ENCODE data around the gene KLF17.

Gene KLF17

GRCh38 chr1:44118682-44119081, at the start of gene KLF17:
TSS of gene KLF17 (plus strand) at chr1:44118821. CDS start at chr1:44118908, 87 bp downstream.
- DNase-seq = no peak

DNA sequence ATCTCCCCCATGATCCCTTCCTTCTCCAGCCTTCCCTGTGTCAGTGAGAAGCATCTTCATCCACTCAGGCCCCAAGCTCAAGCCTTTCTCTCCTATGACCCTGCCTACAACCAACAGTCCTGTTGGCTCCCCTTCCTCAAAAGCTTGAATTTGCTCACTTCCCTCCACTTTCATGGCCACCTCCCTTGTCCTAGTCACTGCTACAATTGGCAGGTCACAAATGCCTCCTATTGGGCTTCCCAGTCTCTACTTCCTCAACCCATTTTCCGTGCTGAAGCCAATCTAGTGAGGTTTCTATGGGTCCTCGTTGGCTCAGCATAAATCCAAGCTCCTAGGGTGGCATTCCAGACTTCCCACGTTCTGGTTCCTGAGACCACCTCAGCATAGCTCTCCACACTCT, 47.2 kb upstream of the KLF17 start:
- no peak for DNase-seq

DNA sequence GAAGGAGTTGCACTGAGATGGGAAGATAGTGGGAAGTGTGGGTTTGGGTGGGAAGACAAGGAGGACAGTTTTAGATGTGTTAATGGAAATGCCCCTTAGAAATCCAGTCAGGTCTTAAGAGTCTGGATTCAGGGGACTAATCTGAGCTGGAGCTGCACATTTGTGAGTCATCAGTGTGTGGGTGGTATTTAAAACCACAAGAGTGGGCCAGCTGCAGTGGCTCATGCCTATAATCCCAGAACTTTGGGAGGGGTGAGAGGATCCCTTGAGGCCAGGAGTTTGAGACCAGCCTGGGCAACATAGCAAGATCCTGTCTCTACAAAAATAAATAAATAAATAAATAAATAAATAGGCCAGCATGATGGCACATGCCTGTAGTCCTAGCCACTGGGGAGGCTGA, 46.4 kb upstream of the KLF17 start:
- no peak for DNase-seq

GRCh38 chr1:44072821-44073220, 45.8 kb upstream of the KLF17 start:
- DNase-seq = no peak

GRCh38 chr1:44073528-44073927, 45.1 kb upstream of the KLF17 start:
- no peak for DNase-seq

GRCh38 chr1:44074415-44074814, 44.2 kb upstream of the KLF17 start:
- DNase-seq = no peak

- DNase-seq = no peak
These were observed 42.6 kb upstream of the KLF17 start for GRCh38 chr1:44076066-44076465.

DNA sequence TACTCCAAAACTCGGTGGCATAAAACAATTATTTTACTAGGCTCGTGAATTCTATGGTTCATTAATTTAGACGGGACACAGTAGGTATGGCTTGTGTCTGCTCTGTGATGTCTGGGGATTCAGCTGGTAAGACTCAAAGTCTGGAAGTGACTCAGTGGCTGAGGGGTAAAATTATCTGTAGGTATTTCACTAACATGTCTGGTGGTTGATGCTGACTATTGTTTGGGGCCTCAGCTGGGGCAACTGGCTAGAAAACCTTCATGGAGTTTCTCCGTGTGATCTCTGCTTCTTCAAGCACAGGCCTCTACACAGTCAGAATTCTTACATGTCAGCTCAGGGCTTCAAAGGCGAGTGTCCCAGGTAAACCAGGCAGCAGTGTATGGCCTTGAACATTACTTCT, 41.2 kb upstream of the KLF17 start:
- DNase-seq = no peak

DNA sequence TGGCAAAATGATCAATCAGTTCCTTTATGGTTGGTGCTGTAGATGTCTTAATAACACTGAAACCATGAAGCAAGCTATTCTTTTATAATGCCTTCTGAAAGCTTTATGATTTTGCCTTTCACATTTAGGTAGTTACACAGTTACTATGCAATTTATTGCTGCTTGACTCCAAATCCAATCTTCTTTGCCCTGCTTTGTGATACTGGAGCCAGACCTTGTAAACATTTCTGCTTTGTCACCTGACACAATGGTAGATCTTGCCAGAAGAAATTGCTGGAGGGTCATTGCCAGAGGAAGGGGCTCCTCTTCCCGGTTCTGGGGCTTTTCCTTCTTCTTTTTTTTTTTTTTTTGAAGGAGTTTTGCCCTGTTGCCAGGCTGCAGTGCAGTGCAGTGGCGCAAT, 40.5 kb upstream of the KLF17 start:
- no peak for DNase-seq

DNA sequence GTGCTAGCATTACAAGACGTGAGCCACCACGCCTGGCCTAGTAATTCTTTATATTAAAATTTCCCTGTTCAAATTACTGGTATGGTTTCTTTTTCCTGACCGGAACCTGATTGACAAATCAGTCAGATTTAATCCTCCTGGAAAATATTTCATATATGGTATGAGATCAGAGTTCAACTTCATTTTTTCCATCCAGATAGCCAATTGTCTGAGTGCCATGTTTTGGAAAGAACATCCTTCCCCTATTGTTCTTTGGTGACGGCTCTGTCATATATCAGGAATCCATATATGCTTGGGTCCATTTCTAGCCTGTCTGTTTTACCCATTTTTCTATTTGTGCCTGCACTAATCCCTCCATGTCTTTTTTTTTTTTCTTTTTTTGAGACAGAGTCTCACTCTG, 39.1 kb upstream of the KLF17 start:
- DNase-seq = no peak

DNA sequence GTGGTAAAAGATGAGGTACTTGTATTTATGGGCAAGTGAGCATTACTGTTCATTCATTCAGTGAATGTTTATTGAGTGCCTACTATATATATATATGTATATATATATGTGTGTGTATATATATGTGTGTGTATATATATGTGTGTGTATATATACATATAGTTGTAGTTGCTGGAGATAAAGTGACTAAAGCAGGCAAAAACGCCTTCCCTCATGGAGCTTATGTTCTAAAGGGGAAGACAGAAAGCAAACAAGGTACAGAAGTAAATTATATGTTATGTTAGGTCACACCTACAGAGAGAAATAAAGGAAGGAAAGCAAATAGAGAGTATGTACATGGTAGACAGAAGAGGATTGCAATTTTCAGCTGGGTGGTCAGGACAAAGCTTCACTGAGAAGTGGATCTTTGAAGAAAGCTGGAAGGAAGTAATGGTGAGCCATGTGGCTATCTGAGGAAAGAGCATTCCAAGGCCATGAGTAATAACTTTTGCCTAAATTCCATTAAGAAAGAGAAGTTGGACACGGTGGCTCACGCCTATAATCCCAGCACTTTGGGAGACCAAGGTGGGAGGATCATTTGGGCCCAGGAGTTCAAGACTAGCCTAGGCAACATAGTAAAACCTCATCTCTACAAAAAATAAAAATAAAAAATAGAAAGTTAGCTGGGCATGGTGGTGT, 33.5 kb upstream of the KLF17 start:
- no peak for DNase-seq

GRCh38 chr1:44086692-44087474, 31.7 kb upstream of the KLF17 start:
- no peak for DNase-seq

DNA sequence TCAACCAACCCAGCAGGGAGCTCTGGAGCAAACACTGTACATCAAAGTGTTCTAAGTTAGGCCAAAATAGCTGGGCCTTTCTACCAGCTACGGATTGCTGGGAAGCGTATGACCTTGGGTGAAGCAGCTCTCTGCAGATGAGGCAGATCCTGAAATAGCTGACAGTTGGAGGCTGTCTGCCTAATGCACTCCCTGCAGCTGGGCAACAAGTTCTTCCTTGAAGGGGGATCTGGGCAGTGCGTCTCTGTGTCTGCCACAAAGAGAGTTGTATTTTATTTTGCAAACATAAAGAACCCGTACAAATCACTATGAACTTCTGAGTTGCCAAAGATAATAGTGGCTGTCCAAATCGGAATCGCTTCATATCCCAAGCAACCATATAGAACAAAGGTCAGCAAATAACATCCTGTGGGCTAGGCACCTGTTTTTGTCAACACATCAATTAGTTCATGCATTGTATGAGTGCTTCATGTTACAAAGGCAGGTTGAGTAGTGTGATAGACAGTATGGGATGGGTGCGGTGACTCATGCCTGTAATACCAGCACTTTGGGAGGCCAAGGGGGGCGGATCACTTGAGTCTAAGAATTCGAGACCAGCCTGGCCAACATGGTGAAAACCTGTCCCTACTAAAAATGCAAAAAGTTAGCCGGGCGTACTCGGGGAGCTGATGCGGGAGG, 29.1 kb upstream of the KLF17 start:
- no peak for DNase-seq

DNA sequence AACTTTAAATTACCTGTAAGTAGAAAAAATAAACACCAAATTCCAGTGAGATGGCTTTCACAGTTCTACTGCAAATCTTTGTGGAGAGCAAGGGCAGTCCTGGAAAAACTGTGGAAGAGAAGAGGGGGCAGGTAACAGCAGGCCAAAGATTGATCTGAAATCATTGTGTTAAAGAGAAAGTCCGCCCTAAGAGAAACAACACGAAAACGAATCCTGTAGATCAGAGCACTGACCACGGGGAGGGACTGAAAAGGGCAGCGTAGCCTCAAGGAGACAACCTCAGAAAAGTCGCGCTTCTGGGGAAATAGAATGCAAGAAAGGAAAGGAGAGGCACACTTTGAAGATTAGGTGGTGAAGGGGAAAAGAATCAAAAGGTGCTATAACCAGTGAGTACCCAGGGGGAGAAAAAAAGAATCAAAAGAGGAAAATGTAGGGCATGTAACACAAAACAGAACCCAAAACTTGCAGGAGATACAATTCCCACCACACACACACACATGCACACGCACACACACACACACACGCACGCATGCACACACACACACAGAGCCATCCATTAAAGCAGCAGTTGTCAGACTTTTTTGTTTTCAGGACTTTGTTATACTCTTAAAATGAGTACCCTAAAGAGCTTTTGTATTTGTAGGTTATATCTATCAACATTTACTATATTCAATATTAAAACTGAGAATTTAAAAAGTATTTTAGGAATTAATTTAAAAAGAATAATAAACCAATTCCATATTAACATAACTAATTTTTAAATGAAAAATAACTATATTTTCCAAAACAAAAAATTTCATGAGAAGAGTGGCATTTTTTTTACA, 28.0 kb upstream of the KLF17 start:
- no peak for DNase-seq

GRCh38 chr1:44094047-44094446, 24.6 kb upstream of the KLF17 start:
- DNase-seq = no peak

- no peak for DNase-seq
These were observed 18.3 kb upstream of the KLF17 start for GRCh38 chr1:44100183-44100868.

DNA sequence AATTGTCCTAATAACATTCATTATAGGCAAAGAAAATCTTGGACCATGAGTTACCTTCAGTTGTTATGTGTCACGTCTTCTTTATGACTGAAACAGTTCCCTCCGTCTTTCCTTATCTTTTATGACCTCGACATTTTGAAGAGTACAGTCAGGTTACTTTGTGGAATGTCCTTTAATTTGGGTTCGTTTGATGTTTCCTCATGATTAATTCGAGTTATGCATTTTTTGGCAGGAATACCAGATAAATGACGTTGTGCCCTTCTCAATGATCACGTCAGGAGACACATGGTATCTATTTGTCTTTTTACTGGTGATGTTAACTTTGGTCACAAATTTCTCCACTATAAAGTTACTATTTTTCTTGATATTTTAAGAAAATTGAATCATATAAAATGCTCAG, 17.3 kb upstream of the KLF17 start:
- DNase-seq = no peak

DNA sequence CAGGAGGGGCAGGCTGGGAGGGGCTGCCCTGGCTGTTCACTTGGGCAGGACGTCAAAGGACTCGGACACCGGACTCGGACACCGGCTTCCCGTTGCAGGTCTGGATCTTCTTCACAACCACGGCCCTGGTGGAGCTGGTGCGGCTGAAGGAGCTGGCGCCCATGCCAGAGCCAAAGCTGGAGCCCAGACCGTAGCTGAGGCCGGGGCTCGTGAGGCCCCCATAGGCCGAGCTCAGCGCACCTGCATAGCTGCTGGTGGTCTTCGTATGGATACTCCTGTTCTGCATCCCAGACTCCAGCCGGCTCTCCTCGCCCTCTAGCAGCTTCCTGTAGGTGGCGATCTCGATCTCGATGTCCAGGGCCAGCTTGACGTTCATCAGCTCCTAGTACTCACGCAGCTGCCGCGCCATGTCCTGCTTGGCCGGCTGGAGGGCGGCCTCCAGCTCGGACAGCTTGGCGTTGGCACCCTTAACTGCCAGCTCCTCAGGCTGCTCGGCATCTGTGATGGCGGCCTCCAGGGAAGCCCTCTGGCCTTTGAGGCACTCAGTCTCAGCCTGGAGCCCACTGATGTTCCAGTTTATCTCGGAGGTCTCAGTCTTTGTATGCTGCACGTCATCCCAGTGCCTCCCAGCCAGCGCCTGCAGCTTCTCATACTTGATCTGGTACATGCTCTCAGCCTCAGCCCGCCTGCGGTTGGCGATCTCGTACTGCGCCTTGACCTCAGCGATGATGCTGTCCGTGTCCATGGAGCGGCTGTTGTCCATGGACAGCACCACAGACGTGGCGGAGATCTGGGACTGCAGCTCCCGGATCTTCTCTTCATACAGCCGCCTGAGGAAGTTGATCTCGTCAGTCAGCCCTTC, 15.1 kb upstream of the KLF17 start:
- DNase-seq = no peak

- no peak for DNase-seq
These were observed 12.8 kb upstream of the KLF17 start for GRCh38 chr1:44105810-44106209.

GRCh38 chr1:44108241-44108640, 10.4 kb upstream of the KLF17 start:
- no peak for DNase-seq

GRCh38 chr1:44108971-44109370, 9.7 kb upstream of the KLF17 start:
- DNase-seq = no peak

- DNase-seq = no peak
These were observed 7.7 kb upstream of the KLF17 start for GRCh38 chr1:44110916-44111315.

All from activated CD4-positive, alpha-beta T cell treated with anti-CD3 and anti-CD28 coated beads, Interleukin-2, amount 50 U/mL, for 4 hours (primary cell).